Fibroblast of lung (primary cell): ENCODE results near the gene EEF1AKMT3. TPM values are rescaled to one million over a fixed set of nuclear protein-coding genes. Genes with fewer than 3 reads are reported as not detected.
A peak's percentile ranks its signal among the peaks of the same experiment; 100 is the strongest.

Experiments used
- DNase-seq, 2 donors: peaks; one replicate each; pipeline versions ENCODE4 v3.0.0 to v3.0.0-alpha.2; 2010; ENCODE audit warnings: low read depth in 2 of 2
- H2AFZ ChIP-seq: 2 replicates; pipeline ENCODE4 v1.5.1; 2012; ENCODE audit warnings: low read length, control low read depth, inconsistent platforms
- H3K27ac ChIP-seq: 2 replicates; pipeline ENCODE4 v1.5.1; 2011; ENCODE audit warnings: low read length, control low read depth; ENCODE audit not compliant: insufficient read depth
- H3K27me3 ChIP-seq: 2 replicates; pipeline ENCODE4 v1.5.1; 2011; ENCODE audit warnings: mild to moderate bottlenecking, low read length; ENCODE audit not compliant: control insufficient read depth, insufficient read depth
- H3K36me3 ChIP-seq: 2 replicates; pipeline ENCODE4 v1.5.1; 2011; ENCODE audit warnings: low read length; ENCODE audit not compliant: control insufficient read depth, insufficient read depth
- H3K4me1 ChIP-seq: 2 replicates; pipeline ENCODE4 v1.5.1; 2011; ENCODE audit warnings: low read length; ENCODE audit not compliant: control insufficient read depth, insufficient read depth; ENCODE audit errors: extremely low read depth
- H3K4me2 ChIP-seq: 2 replicates; pipeline ENCODE4 v1.5.1; 2011; ENCODE audit warnings: low read length, control low read depth; ENCODE audit not compliant: insufficient read depth; ENCODE audit errors: extremely low read depth
- H3K4me3 ChIP-seq, 4 experiments: fragments of 200-600 bp in 1 of 4; sonication (generic) in 1 of 4; replicated peaks in 1 of 4; 2 replicates each; pipeline ENCODE4 v1.5.1; 2011 to 2016; ENCODE audit warnings: low read length in 4 of 4, low read depth in 3 of 4, mild to moderate bottlenecking in 3 of 4, control low read depth in 2 of 4, inconsistent platforms in 1 of 4, mixed read lengths in 1 of 4; ENCODE audit not compliant: insufficient read depth in 1 of 4; ENCODE audit errors: control extremely low read depth in 1 of 4
- H3K79me2 ChIP-seq: 2 replicates; pipeline ENCODE4 v1.5.1; 2012; ENCODE audit warnings: mild to moderate bottlenecking, low read length, inconsistent platforms; ENCODE audit not compliant: control insufficient read depth, insufficient read depth
- H3K9ac ChIP-seq: 2 replicates; pipeline ENCODE4 v1.5.1; 2011; ENCODE audit warnings: mild to moderate bottlenecking, low read length, control low read depth; ENCODE audit not compliant: insufficient read depth
- H3K9me3 ChIP-seq: 2 replicates; pipeline ENCODE4 v1.5.1; 2012; ENCODE audit warnings: low read depth, low read length; ENCODE audit not compliant: control insufficient read depth, insufficient read depth
- H4K20me1 ChIP-seq: 2 replicates; pipeline ENCODE4 v1.5.1; 2011; ENCODE audit warnings: low read length; ENCODE audit not compliant: control insufficient read depth, insufficient read depth; ENCODE audit errors: extremely low read depth
- EZH2 ChIP-seq: IDR thresholded peaks from 2 replicates; pipeline ENCODE4 v1.5.1; 2012; ENCODE audit warnings: low read length, control low read depth, mild to moderate bottlenecking; ENCODE audit errors: missing control alignments
- polyA plus RNA-seq, 2 donors: library from polyadenylated mRNA; depleted of rRNA in 1 of 2; stranded (reverse) in 1 of 2; unstranded in 1 of 2; fragments of >200 nt; gene quantifications; 2 replicates each; pipeline ENCODE4 v1.2.1, GENCODE V29; 2011 to 2012; ENCODE audit warnings: missing spikeins in 1 of 2
- total RNA-seq: library from RNA; depleted of rRNA; stranded (reverse); fragments of >200 nt; gene quantifications from 2 replicates; pipeline ENCODE4 v1.2.1, GENCODE V29; 2014
- TF ChIP-seq, protein P1 (sequence below), 2 donors: IDR thresholded peaks in 1 of 2; conservative IDR thresholded peaks in 1 of 2; 1 replicate in 1 of 2; 2 replicates in 1 of 2; pipeline ENCODE4 v1.5.1; 2011 to 2012; ENCODE audit warnings: low read length in 2 of 2, control low read depth in 1 of 2, inconsistent platforms in 1 of 2, low read depth in 1 of 2, mild to moderate bottlenecking in 1 of 2

Gene EEF1AKMT3
- total and polyA plus RNA-seq, 2 donors (not counting 1 experiment from before 2014, with no cell fraction given) = 8.9 to 11.9 TPM

DNA sequence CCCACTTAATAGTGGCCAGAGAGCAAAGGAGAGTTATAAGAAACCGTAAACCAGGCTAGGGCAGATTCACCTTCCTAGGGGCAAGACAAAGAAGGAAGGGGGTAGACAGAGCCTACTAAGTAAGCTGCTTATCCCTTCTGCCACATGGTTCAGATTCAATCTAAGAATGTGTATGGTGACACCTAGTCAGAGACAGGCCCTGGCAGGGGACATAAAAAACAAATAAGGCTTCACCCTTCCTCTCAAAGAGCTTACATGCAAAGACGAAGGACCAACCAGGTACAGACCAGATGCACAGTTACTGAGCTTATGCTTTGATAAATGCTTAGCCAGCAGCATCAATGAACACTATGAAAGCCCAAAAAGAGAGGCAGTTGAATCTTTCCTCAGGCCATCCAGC, 10.0 kb upstream of the EEF1AKMT3 start:
- Histone ChIP-seq H3K9me3 (no peaks in the 10 kb centered on the region), H3K27me3 (peaks cover 31% of the 10 kb centered on the region), H3K9ac (no peak overlapping the region), H3K4me2 (no peak overlapping the region), H4K20me1 (no peaks in the 10 kb centered on the region), H3K79me2 (no peaks in the 10 kb centered on the region), H3K4me1 (peaks cover 13% of the 10 kb centered on the region), H3K36me3 (no peaks in the 10 kb centered on the region), H2AFZ (no peak overlapping the region), H3K4me3 (no peak overlapping the region), H3K27ac (no peak overlapping the region)
- TF ChIP-seq, protein P1, sequence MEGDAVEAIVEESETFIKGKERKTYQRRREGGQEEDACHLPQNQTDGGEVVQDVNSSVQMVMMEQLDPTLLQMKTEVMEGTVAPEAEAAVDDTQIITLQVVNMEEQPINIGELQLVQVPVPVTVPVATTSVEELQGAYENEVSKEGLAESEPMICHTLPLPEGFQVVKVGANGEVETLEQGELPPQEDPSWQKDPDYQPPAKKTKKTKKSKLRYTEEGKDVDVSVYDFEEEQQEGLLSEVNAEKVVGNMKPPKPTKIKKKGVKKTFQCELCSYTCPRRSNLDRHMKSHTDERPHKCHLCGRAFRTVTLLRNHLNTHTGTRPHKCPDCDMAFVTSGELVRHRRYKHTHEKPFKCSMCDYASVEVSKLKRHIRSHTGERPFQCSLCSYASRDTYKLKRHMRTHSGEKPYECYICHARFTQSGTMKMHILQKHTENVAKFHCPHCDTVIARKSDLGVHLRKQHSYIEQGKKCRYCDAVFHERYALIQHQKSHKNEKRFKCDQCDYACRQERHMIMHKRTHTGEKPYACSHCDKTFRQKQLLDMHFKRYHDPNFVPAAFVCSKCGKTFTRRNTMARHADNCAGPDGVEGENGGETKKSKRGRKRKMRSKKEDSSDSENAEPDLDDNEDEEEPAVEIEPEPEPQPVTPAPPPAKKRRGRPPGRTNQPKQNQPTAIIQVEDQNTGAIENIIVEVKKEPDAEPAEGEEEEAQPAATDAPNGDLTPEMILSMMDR (conservative IDR thresholded peaks at IDR 0.05 in 1 of 2, IDR thresholded peaks at IDR 0.05 in 1 of 2; ENCODE audit: low read depth in 1 of 2, low read length in 2 of 2) = no peak
- TF ChIP-seq EZH2 = no peak
- no peak for DNase-seq

DNA sequence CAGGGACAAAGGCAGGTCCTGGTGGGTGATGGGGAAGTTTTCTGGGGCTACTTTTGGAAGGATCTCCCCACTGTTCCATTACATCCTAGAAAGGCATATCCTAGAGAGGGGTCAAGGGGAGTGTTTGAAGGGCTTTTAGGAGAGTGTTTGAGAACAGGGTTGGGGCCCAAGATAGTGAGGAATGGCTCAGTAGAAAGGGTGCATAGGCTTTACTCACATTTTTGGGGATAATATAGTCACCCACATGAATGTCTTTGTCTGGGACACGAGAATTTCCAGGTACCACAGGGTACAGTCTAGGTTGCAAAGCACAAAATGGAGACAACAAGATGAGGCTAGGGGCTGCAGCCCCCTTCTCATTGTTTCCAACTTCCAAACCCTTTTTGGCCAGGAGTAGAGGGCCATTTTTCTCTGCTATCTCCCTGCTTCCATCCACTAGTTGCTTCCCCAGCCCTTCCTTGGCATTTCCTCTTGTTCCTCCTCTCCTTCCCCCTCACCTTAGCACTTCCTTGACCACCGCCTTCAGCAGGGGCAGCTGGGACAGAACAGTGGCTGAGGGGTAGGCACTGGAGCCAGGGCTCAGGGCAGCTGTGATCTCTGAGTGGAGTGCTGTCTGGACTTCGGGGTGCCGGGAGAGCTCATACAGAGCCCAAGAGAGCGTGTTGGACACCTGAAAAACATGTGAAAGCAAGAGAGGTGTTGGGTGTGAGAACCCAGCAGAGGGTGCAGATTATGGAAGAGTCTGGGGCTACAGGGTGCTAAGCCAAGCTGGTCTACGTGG, 8.3 kb upstream of the EEF1AKMT3 start:
- DNase-seq = no peak
- H3K79me2 ChIP-seq = no peaks in the 10 kb centered on the region
- no peak overlapping the region for H3K4me3 ChIP-seq
- TF ChIP-seq, protein P1 (conservative IDR thresholded peaks at IDR 0.05 in 1 of 2, IDR thresholded peaks at IDR 0.05 in 1 of 2; ENCODE audit: low read depth in 1 of 2, low read length in 2 of 2) = no peak
- no peak for TF ChIP-seq EZH2
- H3K9ac ChIP-seq = no peak overlapping the region
- peaks cover 3% of the 10 kb centered on the region for H3K36me3 ChIP-seq
- no peak overlapping the region for H3K27ac ChIP-seq
- H3K4me2 ChIP-seq = no peak overlapping the region
- no peak overlapping the region for H2AFZ ChIP-seq
- peaks cover 13% of the 10 kb centered on the region for H3K4me1 ChIP-seq
- H3K9me3 ChIP-seq = no peaks in the 10 kb centered on the region
- H4K20me1 ChIP-seq = no peaks in the 10 kb centered on the region
- H3K27me3 ChIP-seq = peaks cover 31% of the 10 kb centered on the region

DNA sequence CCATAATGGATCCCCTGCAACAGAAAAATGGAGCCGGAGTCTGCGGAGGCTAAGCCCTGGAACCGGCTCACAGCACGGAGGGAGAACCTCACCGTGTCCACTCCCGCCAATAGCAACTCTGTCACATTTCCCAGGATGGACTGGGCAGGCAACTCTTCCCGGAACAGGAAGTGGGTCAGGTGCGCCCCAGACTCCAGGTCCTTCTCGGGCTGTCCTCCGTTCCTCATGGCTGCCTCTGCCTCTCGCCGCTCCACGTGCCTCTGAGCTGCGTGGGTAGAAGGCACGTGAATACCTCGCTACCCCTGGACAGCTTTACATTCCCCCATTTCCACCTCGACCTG, 7.8 kb upstream of the EEF1AKMT3 start:
- peaks cover 13% of the 10 kb centered on the region for H3K4me1 ChIP-seq
- peak overlapping the region; percentile 58 for H3K4me2 ChIP-seq
- H2AFZ ChIP-seq = peak overlapping the region; percentile 46
- H3K79me2 ChIP-seq = no peaks in the 10 kb centered on the region
- peaks cover 8% of the 10 kb centered on the region for H3K36me3 ChIP-seq
- DNase-seq = no peak
- peak overlapping the region; percentile 10 for H3K9ac ChIP-seq
- TF ChIP-seq EZH2 = no peak
- peak overlapping the region in 1 of 4 experiments; percentile 50 for H3K4me3 ChIP-seq
- H3K27ac ChIP-seq = no peak overlapping the region
- no peaks in the 10 kb centered on the region for H4K20me1 ChIP-seq
- peaks cover 31% of the 10 kb centered on the region for H3K27me3 ChIP-seq
- H3K9me3 ChIP-seq = no peaks in the 10 kb centered on the region
